ENCODE data around the gene TRIM56. TPM values are rescaled to one million over a fixed set of nuclear protein-coding genes. Genes with fewer than 3 reads are reported as not detected.
A peak's percentile ranks its signal among the peaks of the same experiment; 100 is the strongest.
"Not testable (repeated sequence)": the region's sequence is repeated elsewhere in the genome, so short reads cannot be mapped to it uniquely, and the experiment has no call there.

TRIM56 gene
- total and polyA plus RNA-seq, 2 experiments from 2014 or later: 8.8 to 10.3 TPM

DNA sequence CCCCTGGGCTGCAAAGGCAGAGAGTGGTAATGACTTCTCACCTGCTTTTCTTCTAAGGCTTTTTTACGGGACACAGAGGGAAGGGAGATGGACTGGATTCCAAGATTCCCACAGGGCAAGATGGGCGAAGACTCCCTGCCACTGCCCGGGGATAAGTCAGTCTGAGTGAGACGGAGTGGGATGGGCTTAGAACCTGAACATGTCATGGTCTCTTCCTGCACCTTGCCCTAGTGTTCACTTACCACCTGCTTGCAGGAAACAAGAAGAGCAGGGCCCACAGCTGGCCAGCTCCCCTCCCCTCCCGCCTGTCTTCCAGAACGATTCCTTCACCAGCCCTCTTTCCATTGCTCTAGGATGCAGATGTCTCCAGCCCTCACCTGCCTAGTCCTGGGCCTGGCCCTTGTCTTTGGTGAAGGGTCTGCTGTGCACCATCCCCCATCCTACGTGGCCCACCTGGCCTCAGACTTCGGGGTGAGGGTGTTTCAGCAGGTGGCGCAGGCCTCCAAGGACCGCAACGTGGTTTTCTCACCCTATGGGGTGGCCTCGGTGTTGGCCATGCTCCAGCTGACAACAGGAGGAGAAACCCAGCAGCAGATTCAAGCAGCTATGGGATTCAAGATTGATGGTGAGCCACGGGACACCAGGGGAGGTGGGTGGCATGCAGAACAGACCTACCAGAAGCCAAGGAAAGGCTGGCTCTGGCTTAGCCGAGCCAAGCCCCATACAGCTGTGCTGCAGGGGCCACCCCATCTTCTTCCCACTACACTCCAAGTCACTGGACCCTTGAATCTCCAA is 43.0 kb downstream of the TRIM56 start:
- DNase-seq: peak; percentile 56
- in situ Hi-C loops (cut with MboI): no loop called here
- no peaks in the 10 kb centered on the region for H3K9me3 ChIP-seq (ENCODE audit: low read depth)
- no peak overlapping the region for H2AFZ ChIP-seq
- H3K36me3 ChIP-seq (ENCODE audit: low read depth): peaks cover 56% of the 10 kb centered on the region
- H3F3A ChIP-seq (ENCODE audit: insufficient read depth): peaks cover 86% of the 10 kb centered on the region
- TF ChIP-seq EZH2 (IDR thresholded peaks at IDR 0.05; ENCODE audit: insufficient read depth, poor library complexity, severe bottlenecking): no peak
- 49% methylated on average over 14 of the region's 14 CpGs for WGBS, 2 experiments (ENCODE audit: low coverage in 1 of 2, low lambda C conversion rate in 2 of 2, missing lambda C conversion rate in 2 of 2)
- no peaks in the 10 kb centered on the region for H3K27me3 ChIP-seq (replicated peaks; ENCODE audit: insufficient read depth)
- peak overlapping the region; percentile 94 for H3K4me3 ChIP-seq
- peaks cover 42% of the 10 kb centered on the region for H3K79me2 ChIP-seq (ENCODE audit: insufficient read depth)
- H3K4me2 ChIP-seq (ENCODE audit: unreplicated experiment): peak overlapping the region; percentile 93
- H3K9me2 ChIP-seq (ENCODE audit: insufficient read depth): no peaks in the 10 kb centered on the region
- H3K4me1 ChIP-seq (ENCODE audit: insufficient read depth): peaks cover 53% of the 10 kb centered on the region
- H3K27ac ChIP-seq: peak overlapping the region; percentile 98
- no peaks in the 10 kb centered on the region for H4K20me1 ChIP-seq (ENCODE audit: insufficient read depth)
- peak overlapping the region; percentile 96 for H3K9ac ChIP-seq

DNA sequence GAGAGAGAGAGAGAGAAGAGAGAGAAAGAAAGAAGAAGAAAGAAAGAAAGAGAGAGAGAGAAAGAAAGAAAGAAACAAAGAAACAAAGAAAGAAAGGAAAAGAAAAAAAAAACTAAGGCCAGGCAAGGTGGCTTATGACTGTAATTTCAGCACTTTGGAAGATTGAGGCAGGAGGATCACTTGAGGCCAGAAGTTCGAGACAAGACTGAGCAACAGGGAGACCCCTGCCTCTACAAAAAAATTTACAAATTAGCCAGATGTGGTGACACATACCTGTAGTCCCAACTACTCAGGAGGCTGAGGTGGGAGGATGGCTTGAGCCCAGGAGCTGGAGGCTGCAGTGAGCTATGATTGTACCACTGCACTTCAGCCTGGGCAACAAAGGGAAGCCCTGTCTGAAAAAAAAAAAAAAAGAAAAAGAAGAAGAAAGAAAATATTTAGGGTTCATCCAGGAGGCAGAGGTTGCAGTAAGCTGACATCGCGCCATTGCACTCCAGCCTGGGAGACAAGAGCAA is 44.4 kb downstream of the TRIM56 start:
- Histone ChIP-seq H3K9ac (peak overlapping the region; percentile 96), H3F3A (ENCODE audit: insufficient read depth) (peaks cover 89% of the 10 kb centered on the region), H3K79me2 (ENCODE audit: insufficient read depth) (peaks cover 39% of the 10 kb centered on the region), H3K4me2 (ENCODE audit: unreplicated experiment) (peak overlapping the region; percentile 93), H3K9me3 (ENCODE audit: low read depth) (no peaks in the 10 kb centered on the region), H2AFZ (no peak overlapping the region), H3K4me1 (ENCODE audit: insufficient read depth) (peaks cover 60% of the 10 kb centered on the region), H3K4me3 (peak overlapping the region; percentile 94), H3K27ac (peak overlapping the region; percentile 98), H3K9me2 (ENCODE audit: insufficient read depth) (no peaks in the 10 kb centered on the region), H3K27me3 (replicated peaks; ENCODE audit: insufficient read depth) (no peaks in the 10 kb centered on the region), H4K20me1 (ENCODE audit: insufficient read depth) (no peaks in the 10 kb centered on the region), H3K36me3 (ENCODE audit: low read depth) (peaks cover 70% of the 10 kb centered on the region)
- in situ Hi-C loops (cut with MboI): no loop called here
- 50 to 79% methylated on average over 1 to 3 of the region's 3 CpGs for WGBS, 2 experiments (ENCODE audit: low coverage in 1 of 2, low lambda C conversion rate in 2 of 2, missing lambda C conversion rate in 2 of 2)
- TF ChIP-seq EZH2phosphoT487 (IDR thresholded peaks at IDR 0.05; ENCODE audit: insufficient read depth, low read depth): no peak
- no peak for TF ChIP-seq EZH2 (IDR thresholded peaks at IDR 0.05; ENCODE audit: insufficient read depth, poor library complexity, severe bottlenecking)
- DNase-seq: peak; percentile 41

DNA sequence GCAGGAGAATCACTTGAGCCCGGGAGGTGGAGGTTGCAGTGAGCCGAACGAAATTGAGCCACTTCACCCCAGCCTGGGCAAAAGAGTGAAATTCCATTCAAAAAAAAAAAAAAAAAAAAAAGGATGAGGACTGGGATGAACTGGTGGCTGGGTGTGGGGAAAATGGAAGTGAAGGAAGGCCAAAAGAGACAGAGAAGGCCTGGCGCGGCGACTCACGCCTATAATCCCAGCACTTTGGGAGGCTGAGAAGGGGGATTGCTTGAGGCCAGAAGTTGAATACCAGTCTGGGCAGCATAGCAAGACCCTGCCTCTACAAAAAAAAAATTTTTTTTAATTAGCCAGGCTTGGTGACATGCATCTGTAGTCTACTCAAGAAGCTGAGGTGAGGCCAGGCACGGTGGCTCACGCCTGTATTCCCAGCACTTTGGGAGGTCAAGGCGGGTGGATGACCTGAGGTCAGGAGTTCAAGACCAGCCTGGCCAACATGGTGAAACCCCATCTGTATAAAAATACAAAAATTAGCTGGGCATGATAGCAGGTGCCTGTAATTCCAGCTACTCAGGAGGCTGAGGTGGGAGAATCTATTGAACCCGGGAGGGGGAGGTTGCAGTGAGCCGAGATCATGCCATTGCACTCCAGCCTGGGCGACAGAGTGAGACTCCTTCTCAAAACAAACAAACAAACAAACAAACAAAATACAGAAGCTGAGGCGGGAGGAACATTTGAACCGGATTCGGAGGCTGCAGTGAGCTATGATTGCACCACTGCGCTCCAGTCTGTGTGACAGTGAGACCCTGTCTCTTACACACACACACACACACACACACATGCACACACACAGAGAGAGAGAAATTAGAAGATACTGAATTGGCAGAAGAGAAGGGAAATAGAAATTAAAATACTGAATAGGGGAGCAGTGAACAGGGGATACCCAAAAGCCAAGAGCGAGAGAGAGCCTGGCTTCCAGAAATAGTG is 47.6 kb downstream of the TRIM56 start:
- H3K9me2 ChIP-seq (ENCODE audit: insufficient read depth); H3K27me3 ChIP-seq (replicated peaks; ENCODE audit: insufficient read depth); H2AFZ ChIP-seq; in situ Hi-C loops (cut with MboI); H3K9me3 ChIP-seq (ENCODE audit: low read depth); H4K20me1 ChIP-seq (ENCODE audit: insufficient read depth): not testable (repeated sequence)
- Histone ChIP-seq H3K4me1 (ENCODE audit: insufficient read depth) (peaks cover 72% of the 10 kb centered on the region), H3F3A (ENCODE audit: insufficient read depth) (peaks cover 100% of the 10 kb centered on the region), H3K27ac (peak overlapping the region; percentile 98), H3K4me2 (ENCODE audit: unreplicated experiment) (peak overlapping the region; percentile 26), H3K4me3 (peak overlapping the region; percentile 41), H3K9ac (peak overlapping the region; percentile 56), H3K79me2 (ENCODE audit: insufficient read depth) (peaks cover 29% of the 10 kb centered on the region), H3K36me3 (ENCODE audit: low read depth) (peaks cover 91% of the 10 kb centered on the region)
- DNase-seq: peak; percentile 51
- WGBS, 2 experiments (ENCODE audit: low coverage in 1 of 2, low lambda C conversion rate in 2 of 2, missing lambda C conversion rate in 2 of 2): 74 to 77% methylated on average over 15 to 18 of the region's 18 CpGs

DNA sequence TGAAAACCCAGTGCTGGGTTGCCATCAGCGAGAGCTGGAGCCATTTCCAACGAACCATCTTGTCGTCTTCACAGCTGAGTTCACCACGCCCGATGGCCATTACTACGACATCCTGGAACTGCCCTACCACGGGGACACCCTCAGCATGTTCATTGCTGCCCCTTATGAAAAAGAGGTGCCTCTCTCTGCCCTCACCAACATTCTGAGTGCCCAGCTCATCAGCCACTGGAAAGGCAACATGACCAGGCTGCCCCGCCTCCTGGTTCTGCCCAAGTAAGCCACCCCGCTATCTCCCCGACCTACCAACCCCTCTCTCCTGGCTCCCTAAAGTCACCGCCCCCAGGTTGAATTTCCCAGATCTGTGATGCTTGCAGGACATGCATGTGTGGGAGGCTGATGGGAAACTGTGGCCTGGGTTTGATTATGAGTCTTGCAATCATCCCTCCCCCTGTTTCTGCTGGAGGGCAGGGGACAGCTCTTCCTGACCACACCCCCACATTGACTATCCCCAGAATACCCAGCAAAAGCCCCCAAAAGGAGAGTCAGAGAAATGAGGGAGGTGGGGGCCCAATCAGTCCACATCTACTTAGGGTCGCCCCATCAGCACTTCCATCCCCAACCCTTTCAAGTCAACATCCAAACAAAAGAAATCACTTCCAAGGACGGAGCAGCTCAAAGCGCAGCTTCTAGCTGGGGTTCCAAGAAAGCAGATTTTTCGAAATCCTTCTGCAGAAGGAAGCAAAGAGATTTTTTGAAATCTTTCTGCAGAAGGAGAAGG is 48.5 kb downstream of the TRIM56 start:
- H2AFZ ChIP-seq: no peak overlapping the region
- in situ Hi-C loops (cut with MboI): no loop called here
- H3K4me3 ChIP-seq: peak overlapping the region; percentile 35
- no peaks in the 10 kb centered on the region for H3K9me3 ChIP-seq (ENCODE audit: low read depth)
- peaks cover 20% of the 10 kb centered on the region for H3K79me2 ChIP-seq (ENCODE audit: insufficient read depth)
- H3K9me2 ChIP-seq (ENCODE audit: insufficient read depth): no peaks in the 10 kb centered on the region
- H3K4me2 ChIP-seq (ENCODE audit: unreplicated experiment): peak overlapping the region; percentile 26
- H4K20me1 ChIP-seq (ENCODE audit: insufficient read depth): no peaks in the 10 kb centered on the region
- H3K27me3 ChIP-seq (replicated peaks; ENCODE audit: insufficient read depth): no peaks in the 10 kb centered on the region
- peaks cover 95% of the 10 kb centered on the region for H3F3A ChIP-seq (ENCODE audit: insufficient read depth)
- peaks cover 76% of the 10 kb centered on the region for H3K4me1 ChIP-seq (ENCODE audit: insufficient read depth)
- peak overlapping the region; percentile 56 for H3K9ac ChIP-seq
- peak; percentile 60 for DNase-seq
- peak overlapping the region; percentile 98 for H3K27ac ChIP-seq
- TF ChIP-seq EZH2 (IDR thresholded peaks at IDR 0.05; ENCODE audit: insufficient read depth, poor library complexity, severe bottlenecking) (no peak), EZH2phosphoT487 (IDR thresholded peaks at IDR 0.05; ENCODE audit: insufficient read depth, low read depth) (no peak)
- peaks cover 85% of the 10 kb centered on the region for H3K36me3 ChIP-seq (ENCODE audit: low read depth)
- 74 to 82% methylated on average over 15 of the region's 15 CpGs for WGBS, 2 experiments (ENCODE audit: low coverage in 1 of 2, low lambda C conversion rate in 2 of 2, missing lambda C conversion rate in 2 of 2)
